Measurements from ENCODE around the gene FANCE.
"Not testable (repeated sequence)": the region's sequence is repeated elsewhere in the genome, so short reads cannot be mapped to it uniquely, and the experiment has no call there.

The FANCE gene

DNA sequence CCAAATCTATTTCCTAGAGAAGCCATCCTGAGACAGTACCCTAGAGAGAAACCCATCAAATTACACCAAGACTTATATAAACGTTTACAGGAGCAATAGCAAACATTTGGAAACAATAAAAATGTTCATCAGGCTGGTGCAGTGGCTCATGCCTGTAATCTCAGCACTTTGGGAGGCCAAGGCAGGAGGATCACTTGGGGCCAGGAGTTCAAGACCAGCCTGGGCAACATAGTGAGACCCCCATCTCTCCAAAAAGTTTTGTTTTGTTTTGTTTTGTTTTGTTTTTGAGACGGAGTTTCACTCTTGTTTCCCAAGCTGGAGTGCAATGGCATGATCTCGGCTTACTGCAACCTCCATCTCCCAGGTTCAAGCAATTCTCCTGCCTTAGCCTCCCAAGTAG, 19.4 kb upstream of the FANCE start:
- not testable (repeated sequence) for DNase-seq (ENCODE audit: low spot score)

DNA sequence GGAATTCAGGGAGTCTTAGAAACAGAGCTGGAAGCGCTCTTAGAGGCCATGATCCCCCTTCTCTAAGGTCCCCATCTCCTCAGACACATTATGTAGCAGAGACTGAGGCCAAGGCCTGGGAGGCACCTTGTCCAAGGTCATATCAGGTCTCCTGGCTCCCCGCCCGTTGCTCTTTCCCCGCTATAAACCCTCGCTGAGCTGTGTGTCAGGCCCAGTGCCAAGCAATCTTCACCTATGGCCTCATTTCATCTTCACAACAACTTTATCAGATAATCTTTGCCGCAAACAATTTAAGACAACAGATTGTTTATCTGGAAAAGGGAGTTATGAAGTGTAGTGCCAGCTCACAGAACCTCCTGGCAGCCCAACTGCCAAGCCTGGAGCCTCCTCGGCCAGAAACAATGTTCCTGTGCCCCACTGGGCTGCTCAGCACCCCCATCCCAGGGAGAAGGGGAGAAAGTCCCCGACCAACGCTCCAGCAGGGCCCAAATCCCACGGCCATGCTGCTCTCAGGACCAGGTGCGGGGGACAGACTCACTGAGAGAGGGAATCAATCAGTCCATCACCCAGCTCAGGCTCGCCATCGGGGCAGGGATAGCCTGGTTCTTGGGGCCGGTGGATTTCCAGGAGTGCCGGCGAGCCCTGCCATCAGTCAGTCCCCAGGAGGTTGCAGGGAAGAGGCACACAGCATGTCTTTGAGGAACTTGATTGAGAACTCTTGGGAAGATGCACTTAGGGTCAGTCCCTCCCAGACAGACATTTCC, 16.9 kb upstream of the FANCE start:
- DNase-seq (ENCODE audit: low spot score): no peak

DNA sequence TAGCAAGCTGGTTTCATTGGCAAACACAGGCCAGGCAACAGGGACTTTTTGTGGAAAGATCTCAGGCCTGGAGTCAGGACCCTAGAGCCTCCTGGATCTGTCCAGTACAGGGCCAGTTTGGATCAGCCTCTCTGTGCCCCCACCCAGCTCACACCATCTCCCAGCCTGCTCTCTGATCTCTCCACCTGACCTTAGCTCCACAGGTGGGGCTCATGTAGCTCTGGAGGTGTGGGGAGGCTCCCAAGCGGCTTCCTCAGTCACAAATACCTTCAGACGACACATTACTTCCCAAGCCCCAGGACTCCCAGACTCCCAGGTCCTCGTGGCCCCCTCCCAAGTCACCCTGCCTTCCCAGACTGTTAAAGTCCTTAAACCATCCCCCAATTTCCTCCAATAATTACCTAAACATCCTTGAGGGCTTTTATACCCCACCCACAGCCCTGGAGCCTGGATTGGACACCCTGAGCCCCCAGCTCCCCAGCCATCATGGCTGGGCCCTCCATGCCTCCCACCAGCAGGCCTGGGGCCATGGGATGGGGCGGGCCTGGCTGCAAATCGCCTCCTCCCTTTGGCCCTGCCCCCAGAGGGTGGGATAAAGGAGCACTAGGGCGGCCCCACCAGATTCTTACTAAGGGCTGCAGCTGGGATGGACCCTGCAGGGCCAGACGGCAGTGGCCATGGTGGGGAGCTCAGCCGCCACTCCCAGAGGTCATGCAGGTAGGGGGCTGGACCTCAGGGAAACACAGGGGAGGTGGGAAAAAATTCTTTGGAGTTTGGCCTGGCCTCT, 15.9 kb upstream of the FANCE start:
- no peak for DNase-seq (ENCODE audit: low spot score)

DNA sequence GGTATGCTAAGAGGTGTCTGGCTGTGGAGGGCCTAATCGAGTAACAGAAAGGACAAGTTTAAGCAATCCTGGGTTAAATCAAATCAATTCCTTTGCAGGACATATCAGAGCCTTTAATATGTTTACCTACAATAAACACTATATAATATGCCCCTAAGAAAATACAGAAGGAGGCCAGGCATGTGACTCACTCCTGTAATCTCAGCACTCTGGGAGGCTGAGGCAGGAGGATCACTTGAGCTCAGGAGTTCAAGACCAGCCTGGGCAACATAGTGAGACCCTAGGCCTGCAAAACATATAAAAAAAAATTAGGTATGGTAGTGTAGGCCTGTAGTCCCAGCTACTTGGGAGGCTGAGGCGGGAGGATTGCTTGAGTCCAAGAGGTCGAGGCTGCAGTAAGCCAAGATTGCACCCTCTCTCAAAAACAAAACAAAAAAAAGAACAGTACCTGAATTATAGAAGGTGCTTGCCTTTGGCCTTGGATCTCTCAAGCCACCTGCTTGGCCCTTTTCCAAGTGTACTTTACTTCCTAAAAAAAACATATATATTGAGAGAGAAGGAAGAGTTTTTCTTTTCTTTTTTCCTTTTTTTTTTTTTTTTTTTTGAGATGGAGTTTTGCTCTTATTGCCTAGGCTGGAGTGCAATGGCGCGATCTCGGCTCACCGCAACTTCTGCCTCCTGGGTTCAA, 13.6 kb upstream of the FANCE start:
- not testable (repeated sequence) for DNase-seq (ENCODE audit: low spot score)

DNA sequence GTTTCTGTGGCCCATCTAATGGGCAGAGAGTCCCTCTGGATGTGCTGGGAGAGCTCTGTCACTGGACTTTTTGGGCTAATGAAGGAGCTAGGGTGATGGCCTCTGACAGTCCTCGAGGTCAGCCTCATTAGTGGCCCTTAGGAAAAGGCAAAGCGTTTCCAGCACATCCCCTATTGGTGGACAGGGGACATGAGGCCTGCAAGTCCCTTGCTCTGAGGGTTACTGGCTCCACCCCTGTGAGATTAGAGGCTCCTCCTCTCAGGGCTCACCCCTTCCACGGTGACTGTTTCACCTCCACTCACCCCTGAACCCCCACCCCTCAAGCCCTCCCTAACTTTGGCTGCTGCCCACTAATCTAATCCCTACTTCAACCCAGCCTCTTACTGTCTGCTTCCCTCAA, 12.8 kb upstream of the FANCE start:
- no peak for DNase-seq (ENCODE audit: low spot score)

DNA sequence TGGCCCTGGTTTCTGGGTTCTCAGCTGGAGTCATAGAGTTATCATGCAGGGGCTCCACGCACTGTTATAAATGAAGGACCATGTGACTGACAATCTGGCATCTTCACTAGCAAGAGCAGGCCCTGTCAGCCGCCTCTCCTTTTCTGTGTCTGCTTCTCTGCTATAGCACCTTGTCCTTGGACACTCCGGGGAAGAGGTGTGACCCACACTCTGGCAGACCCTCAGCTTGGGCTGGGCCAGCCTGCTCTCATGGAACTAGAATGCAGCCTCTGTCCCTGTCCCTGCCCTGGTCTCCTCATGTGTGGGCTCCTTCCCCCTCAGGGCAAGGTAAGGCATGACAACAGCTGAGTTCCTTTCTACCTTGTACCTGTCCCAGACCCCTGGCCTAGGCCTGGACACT, 10.9 kb upstream of the FANCE start:
- no peak for DNase-seq (ENCODE audit: low spot score)

DNA sequence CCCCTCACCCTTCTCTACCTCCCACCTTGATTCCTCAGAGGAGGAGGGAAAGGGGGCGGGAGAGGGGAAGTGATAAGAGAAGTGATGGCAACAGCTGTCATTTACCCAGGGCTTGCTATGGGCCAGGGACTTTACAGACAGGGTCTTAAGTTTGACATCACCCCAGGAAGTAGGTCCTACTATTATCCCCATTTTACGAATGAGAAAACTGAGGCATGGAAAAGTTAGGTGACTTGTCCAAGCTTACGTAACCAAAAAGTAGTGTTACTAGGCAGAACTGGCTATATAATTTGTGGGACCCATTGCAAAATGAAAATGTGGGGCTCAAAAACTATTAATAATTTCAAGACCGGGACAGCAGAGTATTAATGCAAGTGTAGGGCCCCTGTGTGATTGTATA, 10.5 kb upstream of the FANCE start:
- DNase-seq (ENCODE audit: low spot score): no peak

DNA sequence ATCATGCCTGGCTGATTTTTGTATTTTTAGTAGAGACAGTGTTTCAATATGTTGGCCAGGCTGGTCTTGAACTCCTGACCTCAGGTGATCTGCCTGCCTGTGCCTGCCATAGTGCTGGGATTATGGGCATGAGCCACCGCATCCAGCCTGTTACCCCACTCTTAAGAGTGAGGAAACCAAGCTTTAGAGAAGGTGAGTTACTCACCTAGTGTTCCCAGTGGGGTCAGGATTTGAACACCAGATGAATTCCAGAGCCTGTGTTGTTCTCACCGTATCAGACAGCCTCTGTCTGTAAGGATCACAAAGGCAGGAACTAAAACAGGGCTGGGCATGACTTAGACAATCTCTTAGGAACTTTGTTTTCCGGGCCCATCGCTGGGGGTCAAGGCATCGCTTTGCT, 9.4 kb upstream of the FANCE start:
- no peak for DNase-seq (ENCODE audit: low spot score)

DNA sequence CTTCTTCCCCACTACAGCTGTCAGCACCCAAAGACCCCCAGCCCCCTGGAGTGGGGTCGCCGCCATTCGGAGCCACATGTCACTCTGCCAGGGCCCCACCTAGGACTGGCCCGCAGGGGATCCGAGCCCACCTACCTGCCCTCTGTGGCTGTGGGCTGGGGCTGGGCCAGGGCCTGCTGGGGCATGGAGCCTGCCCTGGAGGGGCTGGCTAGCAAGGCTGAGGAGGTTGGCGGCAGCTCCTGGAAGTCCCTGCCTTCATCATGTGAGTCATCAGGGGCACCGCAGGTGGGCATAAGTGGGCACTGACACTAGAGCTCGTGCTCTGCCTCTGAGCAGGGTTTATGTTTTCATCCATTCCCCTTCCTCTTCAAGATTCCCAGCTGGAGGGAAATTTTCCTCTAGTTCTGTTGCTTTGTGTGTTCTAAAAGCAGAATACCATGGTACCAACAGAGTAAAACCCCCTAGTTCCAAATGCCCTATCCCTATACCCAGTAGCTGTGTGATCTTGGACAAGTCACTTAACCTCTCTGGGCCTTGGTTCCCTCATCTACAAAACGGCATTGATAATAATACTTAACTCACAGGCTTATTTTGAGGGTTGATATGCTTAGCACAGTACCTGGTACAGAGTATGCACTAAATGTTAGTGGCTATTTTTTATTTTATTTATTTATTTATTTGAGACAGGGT, 8.7 kb upstream of the FANCE start:
- DNase-seq (ENCODE audit: low spot score): no peak

DNA sequence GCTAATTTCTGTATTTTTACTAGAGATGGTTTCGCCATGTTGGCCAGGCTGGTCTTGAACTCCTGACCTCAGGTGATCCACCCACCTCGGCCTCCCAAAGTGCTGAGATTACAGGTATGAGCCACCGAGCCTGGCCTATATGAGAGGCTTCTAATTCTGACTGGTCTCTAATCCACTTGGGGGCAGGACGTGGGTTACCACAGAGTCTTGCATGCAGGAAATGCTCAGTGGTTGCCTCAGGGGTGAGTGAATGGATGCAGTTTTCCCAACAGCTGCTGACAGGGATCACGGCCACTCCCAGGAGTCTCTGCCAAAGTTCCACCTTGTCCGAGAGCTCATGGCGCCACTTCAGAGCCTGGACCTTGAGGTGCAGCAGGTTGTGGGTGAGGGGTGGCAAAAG, 6.4 kb upstream of the FANCE start:
- no peak for DNase-seq (ENCODE audit: low spot score)

DNA sequence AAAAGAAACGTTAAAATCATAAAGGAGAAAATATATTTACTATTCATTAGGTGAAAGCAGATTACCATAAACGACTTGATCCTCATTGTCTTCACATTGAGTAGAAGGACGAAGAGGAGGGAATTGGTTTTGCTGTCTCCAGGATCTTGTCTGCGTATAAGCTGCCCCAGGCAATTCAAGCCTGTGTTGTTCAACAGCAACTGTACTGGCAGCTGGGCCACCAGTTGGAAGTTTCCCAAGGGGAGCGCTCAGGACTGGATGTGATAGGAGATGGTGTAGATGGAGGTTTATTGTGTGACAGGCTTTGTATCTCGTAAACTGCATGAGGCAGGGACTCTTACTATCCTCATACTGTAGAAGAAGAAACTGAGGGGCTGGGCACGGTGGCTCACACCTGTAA, 3.9 kb upstream of the FANCE start:
- no peak for DNase-seq (ENCODE audit: low spot score)

DNA sequence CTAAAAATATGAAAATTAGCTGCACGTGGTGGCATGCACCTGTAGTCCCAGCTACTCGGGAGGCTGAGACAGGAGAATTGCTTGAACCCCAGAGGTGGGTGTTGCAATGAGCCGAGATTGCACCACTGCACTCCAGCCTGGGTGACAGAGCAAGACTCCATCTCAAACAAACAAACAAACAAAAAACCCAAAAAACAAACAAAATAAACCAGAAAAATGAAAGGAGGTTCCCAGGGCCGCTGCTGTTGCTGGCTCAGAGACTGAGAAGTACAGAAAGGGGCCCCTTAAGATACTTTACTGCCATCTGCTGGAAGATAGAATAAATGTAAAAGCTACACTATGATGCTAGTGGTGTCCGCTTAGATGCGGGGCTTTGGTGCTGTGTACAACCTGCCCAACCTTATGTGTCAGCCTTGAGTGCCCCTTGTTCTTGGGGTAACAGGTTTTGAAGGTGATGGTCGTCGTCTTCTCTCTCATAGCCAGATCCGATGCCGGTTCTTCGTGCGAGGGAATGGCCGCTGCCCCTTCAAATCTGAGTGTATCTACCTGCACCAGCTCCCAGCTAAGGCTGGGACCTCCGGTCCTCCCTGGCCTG, 2.8 kb upstream of the FANCE start:
- DNase-seq (ENCODE audit: low spot score): peak; percentile 77

DNA sequence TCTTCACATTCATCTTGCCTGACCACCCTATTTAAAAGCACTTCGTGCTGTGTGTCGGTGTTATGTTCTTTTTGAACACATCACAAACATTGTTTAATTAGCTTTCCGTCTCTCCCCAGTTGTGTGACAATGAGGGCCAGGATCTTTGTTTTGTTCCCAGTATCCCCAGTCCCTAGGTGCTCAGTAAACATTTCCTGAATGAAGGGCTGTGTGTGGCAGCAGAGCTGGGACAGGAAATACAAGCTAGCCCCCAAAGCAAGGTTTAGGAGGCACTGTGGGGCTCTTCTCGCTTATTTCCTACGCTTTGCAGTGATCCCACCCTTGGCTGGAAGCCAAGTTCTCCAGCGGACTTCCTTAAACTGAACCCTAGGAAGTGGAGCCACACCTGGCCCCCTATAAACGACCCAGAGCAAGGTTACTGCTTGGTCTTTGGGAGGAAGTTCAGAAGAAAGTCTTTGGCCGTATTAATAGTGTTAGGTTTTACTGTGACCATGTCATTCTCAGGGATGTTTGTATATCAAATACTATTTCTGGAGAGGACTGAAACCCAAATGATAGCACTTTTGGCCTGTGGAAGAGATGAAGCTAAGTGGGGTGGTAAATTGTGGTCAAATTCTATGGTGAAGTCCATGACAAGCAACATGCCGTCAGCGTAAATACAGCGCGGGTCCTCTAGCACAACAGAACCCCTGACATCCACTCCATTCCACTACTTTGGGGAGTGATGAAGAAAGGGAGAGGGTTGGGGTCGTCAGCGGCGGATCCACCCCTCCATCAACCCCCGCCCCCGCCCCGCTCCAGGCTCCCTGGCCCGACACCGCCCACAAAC, 570 bp upstream of the FANCE start:
- no peak for DNase-seq (ENCODE audit: low spot score)

DNA sequence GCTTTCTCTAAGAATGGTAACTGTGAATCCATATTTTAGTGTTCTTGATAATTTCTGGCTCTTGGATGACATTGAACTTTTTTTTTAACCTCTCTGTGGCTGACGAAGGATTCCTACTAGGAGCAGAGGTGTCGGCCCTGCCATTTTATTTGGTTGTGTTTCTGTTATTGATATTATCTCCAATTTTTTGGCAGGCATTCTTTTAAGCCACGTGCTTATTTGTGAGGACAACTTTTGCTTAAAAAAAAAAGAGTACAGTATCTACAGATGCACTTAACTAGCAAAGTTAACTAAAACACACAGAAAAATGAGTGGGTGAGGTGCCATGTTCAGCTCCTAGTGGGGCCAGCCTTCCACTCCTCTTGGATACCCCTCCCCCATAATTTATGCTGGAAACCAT, 1.1 kb downstream of the FANCE start:
- DNase-seq (ENCODE audit: low spot score): no peak

DNA sequence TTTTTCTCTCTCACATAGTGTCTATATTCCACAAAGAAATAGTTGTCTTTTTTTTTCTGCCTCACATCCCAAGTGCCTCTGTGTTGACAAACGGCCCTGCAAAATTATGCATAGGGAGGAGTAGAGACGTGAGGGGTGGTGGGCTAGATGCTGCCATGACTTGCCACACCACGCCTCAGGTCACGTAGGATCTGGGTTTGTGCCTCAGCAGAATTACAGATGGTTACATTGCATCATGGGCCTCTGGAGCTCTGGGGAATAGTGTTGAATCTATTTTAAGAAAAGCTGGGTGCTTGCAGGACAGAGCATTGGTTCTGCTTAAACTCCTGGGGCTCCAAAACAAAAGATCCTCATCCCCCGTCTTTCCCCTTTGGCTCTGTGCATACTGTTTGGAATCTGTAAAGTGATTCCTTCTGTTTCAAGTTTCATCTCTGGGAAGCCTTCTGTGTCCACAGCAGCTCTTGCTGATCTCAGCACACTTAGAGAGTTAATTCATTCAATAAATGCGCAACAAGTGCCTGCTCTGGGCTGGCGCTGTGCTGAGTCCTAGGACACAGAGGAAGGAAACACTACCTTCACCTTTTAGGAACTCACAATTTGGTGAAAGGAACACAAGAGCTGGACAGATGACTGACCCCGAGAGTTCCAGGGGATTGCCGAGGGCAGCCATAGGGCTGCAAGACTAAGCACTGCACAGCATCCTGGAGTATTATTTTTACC, 2.4 kb downstream of the FANCE start:
- DNase-seq (ENCODE audit: low spot score): no peak

DNA sequence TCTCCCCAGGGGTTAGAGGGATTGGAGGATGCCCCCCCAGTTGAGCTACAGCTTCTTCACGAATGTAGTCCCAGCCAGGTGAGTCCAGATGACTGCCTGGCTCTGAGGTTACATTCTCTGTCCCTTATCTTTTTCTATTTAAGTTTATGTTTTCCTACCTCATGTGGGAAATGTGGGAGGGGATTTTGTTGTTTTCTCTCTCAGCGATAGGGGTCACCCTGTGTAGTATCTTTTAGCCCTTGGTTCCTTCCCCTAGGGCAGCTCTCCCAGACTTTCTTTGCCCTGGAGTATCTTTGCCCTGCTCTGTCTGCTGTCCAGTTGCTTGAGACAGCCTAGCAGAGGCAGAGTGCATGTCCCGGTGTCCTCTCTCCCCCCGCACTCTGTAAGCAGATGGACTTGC, 5.8 kb downstream of the FANCE start:
- no peak for DNase-seq (ENCODE audit: low spot score)

DNA sequence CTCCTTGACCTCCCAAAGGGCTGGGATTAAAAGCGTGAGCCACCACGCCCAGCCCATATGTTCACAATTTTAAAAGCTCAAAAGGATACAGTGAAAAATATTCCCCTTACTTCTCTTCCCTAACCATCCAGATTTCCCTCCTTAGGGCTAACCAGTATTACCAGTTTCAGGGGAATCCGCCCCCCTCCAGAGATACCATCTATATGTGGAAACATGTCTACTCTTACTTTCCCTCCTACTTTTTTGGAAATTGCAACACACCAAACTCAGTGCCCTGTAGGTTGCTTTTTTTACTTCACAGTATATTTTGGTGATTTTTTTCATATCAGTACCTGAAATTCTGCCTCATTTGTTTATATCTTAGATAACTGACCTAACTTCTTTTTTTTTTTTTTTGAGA, 9.1 kb downstream of the FANCE start:
- no peak for DNase-seq (ENCODE audit: low spot score)

DNA sequence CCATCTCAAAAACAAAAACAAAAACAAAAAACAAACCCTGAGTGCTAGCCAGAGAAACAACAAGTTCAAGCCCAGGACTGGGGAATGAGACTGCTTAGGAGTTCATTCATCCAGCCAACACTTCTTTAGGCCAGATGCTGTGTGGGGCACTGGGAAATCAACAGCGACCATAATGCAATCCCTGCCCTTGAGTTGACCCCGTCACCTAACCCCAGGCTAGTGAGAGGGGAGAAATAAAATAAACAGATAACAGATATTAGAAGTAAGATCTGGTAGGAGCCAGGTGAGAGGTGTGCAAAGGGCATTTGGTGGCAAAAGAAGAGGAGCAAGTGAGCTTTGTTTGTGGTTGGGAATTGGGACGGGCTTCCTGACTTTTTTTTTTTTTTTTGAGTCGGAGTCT, 11.2 kb downstream of the FANCE start:
- no peak for DNase-seq (ENCODE audit: low spot score)

DNA sequence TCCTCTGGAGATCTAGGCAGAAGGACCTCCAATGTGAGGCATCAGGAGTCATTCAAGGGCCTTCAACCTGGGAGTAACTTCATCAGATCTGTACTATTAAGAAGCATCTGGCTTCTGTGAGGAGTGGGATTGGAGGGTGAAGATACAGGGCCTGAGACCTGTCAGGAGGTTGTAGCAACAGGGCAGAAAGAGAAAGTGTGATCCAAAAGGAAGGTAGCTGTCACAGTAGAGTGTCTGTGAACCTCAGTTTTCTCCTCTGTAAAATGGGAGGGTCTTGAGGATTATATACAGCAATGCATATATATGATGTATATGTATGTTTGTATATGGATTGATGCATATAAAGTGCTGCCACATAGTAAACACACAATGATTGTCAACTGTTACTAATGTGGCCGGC, 13.5 kb downstream of the FANCE start:
- no peak for DNase-seq (ENCODE audit: low spot score)

DNA sequence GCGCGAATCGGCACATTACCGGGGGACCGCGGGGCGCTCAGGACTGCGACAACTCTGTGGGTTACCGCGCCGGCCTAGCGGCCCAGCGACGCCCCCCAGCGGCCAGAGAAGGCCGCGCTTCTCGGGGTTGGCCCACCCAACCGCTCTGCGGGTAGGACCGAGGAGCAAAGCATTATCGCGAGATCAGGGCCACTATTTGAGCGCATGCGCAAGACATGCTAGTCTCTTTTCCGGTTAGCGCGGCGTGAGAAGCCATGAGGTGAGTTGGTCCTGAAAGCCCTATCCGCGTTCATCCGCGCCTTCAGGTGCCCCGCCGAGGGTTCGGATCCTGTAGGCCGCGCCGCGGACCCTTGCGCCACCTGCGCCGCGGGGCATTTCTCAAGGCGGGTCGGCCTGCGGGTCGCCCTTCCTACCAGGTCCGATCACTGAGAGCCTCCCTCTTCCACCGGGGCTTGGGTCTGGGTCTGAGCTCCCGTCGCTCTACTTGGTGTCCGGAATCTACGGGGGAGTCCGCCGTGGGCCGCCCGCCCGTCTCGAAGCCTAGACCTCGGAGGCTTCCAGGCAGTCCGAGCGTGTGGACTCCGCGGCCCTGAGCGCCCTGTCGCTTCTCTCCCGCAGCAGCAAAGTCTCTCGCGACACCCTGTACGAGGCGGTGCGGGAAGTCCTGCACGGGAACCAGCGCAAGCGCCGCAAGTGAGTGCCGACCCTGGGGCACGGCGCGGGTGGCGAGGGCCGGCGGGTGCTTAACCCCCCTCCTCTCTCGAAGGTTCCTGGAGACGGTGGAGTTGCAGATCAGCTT, 16.2 kb downstream of the FANCE start, which contains the start of gene RPL10A:
RPL10A (plus strand) TSS at position 221 of the 799 bp plus-strand sequence; CDS start at position 255, 34 bp downstream.
- peak; percentile 98 for DNase-seq (ENCODE audit: low spot score)

All from CD4-positive, alpha-beta T cell treated with Interleukin-2 at 100 ng/mL for 4 hours (primary cell).